Panc1 (cell line): ENCODE measurements around the gene MAGI2. TPM values are rescaled to one million over a fixed set of nuclear protein-coding genes. Genes with fewer than 3 reads are reported as not detected.

Experiments
- ATAC-seq: fragments of 200-7000 bp; cut with Tn5 transposase; 2 replicates; pipeline ENCODE4 v1.9.1; 2020; ENCODE audit warnings: mild to moderate bottlenecking, moderate library complexity
- BruUV-seq: library from RNA; stranded (reverse); fragments of 400-500 nt; replicated peaks from 2 replicates; lab custom pipeline; 2021; lab: Mats Ljungman, UMichigan
- CTCF ChIA-PET: fragments of 300-600 bp; sonication (Branson Sonifier 250); formaldehyde crosslinking; loops from one replicate; lab custom pipeline; 2022; ENCODE audit warnings: antibody characterized with exemption; lab: Charles Lee
- POLR2A ChIA-PET: fragments of 300-600 bp; sonication (Branson Sonifier 250); formaldehyde crosslinking; loops from one replicate; lab custom pipeline; 2022; ENCODE audit warnings: antibody characterized with exemption; lab: Charles Lee
- DNase-seq: peaks from one replicate; pipeline ENCODE4 v3.0.0-alpha.2; 2010; ENCODE audit warnings: low read depth, low spot score
- H3K27ac ChIP-seq: 2 replicates; pipeline ENCODE4 v1.5.1; 2011; ENCODE audit warnings: mild to moderate bottlenecking, low read length, inconsistent platforms
- H3K27me3 ChIP-seq: fragments of 200-500 bp; sonication (Bioruptor generic); 2 replicates; pipeline ENCODE4 v1.6.0; 2014; ENCODE audit warnings: low read length, inconsistent platforms; ENCODE audit not compliant: control insufficient read depth, insufficient read depth
- H3K36me3 ChIP-seq: fragments of 200-500 bp; sonication (Bioruptor generic); 2 replicates; pipeline ENCODE4 v1.5.1; 2014; ENCODE audit warnings: inconsistent platforms, mild to moderate bottlenecking, low read length, moderate library complexity; ENCODE audit not compliant: control insufficient read depth, insufficient read depth
- H3K4me1 ChIP-seq: 2 replicates; pipeline ENCODE4 v1.5.1; 2011; ENCODE audit warnings: inconsistent platforms, mild to moderate bottlenecking, low read length, moderate library complexity; ENCODE audit not compliant: control insufficient read depth, insufficient read depth
- H3K4me3 ChIP-seq, 2 experiments: 2 replicates each; pipeline ENCODE4 v1.5.1; 2011 to 2012; ENCODE audit warnings: low read depth in 2 of 2, low read length in 2 of 2, mild to moderate bottlenecking in 2 of 2, inconsistent platforms in 1 of 2, moderate library complexity in 1 of 2
- H3K9me3 ChIP-seq: fragments of 200-500 bp; sonication (Bioruptor generic); 2 replicates; pipeline ENCODE4 v1.5.1; 2014; ENCODE audit warnings: low read depth, mild to moderate bottlenecking, inconsistent platforms, low read length, moderate library complexity; ENCODE audit not compliant: control insufficient read depth, insufficient read depth
- CTCF ChIP-seq: fragments of 450-650 bp; IDR thresholded peaks from 2 replicates; pipeline ENCODE4 v1.5.1; 2017; ENCODE audit warnings: mild to moderate bottlenecking
- POLR2AphosphoS5 ChIP-seq: IDR thresholded peaks from 2 replicates; pipeline ENCODE4 v1.6.1; 2012; ENCODE audit warnings: mild to moderate bottlenecking, low read depth, low read length, moderate library complexity
- REST ChIP-seq, 2 experiments: IDR thresholded peaks; 2 replicates each; pipeline ENCODE4 v1.6.1; 2011 to 2012; ENCODE audit warnings: low read depth in 2 of 2, control low read depth in 1 of 2, low read length in 1 of 2, mild to moderate bottlenecking in 1 of 2, moderate library complexity in 1 of 2; ENCODE audit not compliant: insufficient read depth in 1 of 2
- SIN3A ChIP-seq: IDR thresholded peaks from 2 replicates; pipeline ENCODE4 v1.6.1; 2012; ENCODE audit warnings: low read depth, mild to moderate bottlenecking, low read length, moderate library complexity, borderline replicate concordance; ENCODE audit not compliant: insufficient read depth
- TCF7L2 ChIP-seq: IDR thresholded peaks from 2 replicates; pipeline ENCODE4 v1.6.1; 2011; ENCODE audit warnings: mild to moderate bottlenecking, low read depth, low read length, inconsistent platforms
- in situ Hi-C: cut with HindIII; loops from 2 replicates; pipeline ENCODE4 v1.10.0; 2016; ENCODE audit warnings: low sequenced_read_pairs, low pct_unique_long_range_greater_than_20kb
- intact Hi-C: fragments of 100-400 bp; cut with micrococcal nuclease; formaldehyde crosslinking; loops from one replicate; pipeline ENCODE4 v1.10.0; 2022; ENCODE audit not compliant: unreplicated experiment
- total RNA-seq: library from RNA; stranded (reverse); gene quantifications from one replicate; pipeline ENCODE4 v1.2.1, GENCODE V29; 2021; ENCODE audit not compliant: unreplicated experiment

The MAGI2 gene
- total RNA-seq, 1 experiment from 2014 or later, result 5.4 TPM

GRCh38 chr7:79159040-79159664, 294.3 kb downstream of the MAGI2 start:
- intact Hi-C loops (no loop called here), in situ Hi-C loops (no loop called here)
- DNase-seq (no peak), ATAC-seq (no peak)
- Histone ChIP-seq H3K4me1 (no peaks in the 10 kb centered on the region; the same call in 1 of the 2 replicates), H3K27ac (no peak overlapping the region), H3K27me3 (no peaks in the 10 kb centered on the region), H3K4me3 (no peak overlapping the region), H3K36me3 (no peaks in the 10 kb centered on the region), H3K9me3 (peaks cover 33% of the 10 kb centered on the region)
- TF ChIP-seq SIN3A (no peak), TCF7L2 (no peak)
- POLR2A ChIA-PET, result no interaction called here
- BruUV-seq, result no TSS peak
- CTCF ChIA-PET, result no interaction called here

GRCh38 chr7:79157281-79157680, 296.2 kb downstream of the MAGI2 start:
- TF ChIP-seq POLR2AphosphoS5, result no peak
- TF ChIP-seq CTCF, result no peak
- no peak for TF ChIP-seq TCF7L2
- no peak for TF ChIP-seq REST (IDR thresholded peaks at IDR 0.05; ENCODE audit: insufficient read depth in 1 of 2, low read depth in 2 of 2, low read length in 1 of 2)
- no peak for TF ChIP-seq SIN3A
- ChIA-PET CTCF (no interaction called here), POLR2A (no interaction called here)
- H3K9me3 ChIP-seq, result peaks cover 33% of the 10 kb centered on the region
- in situ Hi-C loops (no loop called here), intact Hi-C loops (no loop called here)
- H3K36me3 ChIP-seq, result no peaks in the 10 kb centered on the region
- no peak overlapping the region for H3K4me3 ChIP-seq
- DNase-seq (no peak), ATAC-seq (no peak)
- BruUV-seq, result no TSS peak
- H3K27me3 ChIP-seq, result no peaks in the 10 kb centered on the region
- H3K4me1 ChIP-seq, result no peaks in the 10 kb centered on the region; the same call in 1 of the 2 replicates
- H3K27ac ChIP-seq, result no peak overlapping the region

- ATAC-seq, result no peak
- no TSS peak for BruUV-seq
- Histone ChIP-seq H3K9me3 (no peaks in the 10 kb centered on the region), H3K36me3 (no peaks in the 10 kb centered on the region), H3K4me3 (no peak overlapping the region), H3K27ac (no peak overlapping the region), H3K4me1 (no peaks in the 10 kb centered on the region), H3K27me3 (no peaks in the 10 kb centered on the region)
- ChIA-PET POLR2A (no interaction called here), CTCF (no interaction called here)
- no peak for TF ChIP-seq TCF7L2
- TF ChIP-seq POLR2AphosphoS5, result no peak
- TF ChIP-seq SIN3A, result no peak
- TF ChIP-seq CTCF, result no peak
- no peak for TF ChIP-seq REST (IDR thresholded peaks at IDR 0.05; ENCODE audit: insufficient read depth in 1 of 2, low read depth in 2 of 2, low read length in 1 of 2)
- in situ Hi-C loops, result no loop called here
- DNase-seq, result no peak
- intact Hi-C loops, result no loop called here
These were observed 303.6 kb downstream of the MAGI2 start for GRCh38 chr7:79149831-79150230.
